Bronchial epithelial cell (primary cell): Measurements from ENCODE around the gene FNIP1. TPM values are rescaled to one million over a fixed set of nuclear protein-coding genes. Genes with fewer than 3 reads are reported as not detected.

Source experiments
- DNase-seq: peaks from one replicate; pipeline ENCODE4 v3.0.0-alpha.2; 2010; ENCODE audit warnings: low read depth
- FAIRE-seq: peaks from 2 replicates; lab custom pipeline; 2011; peaks lifted over from hg19 to GRCh38; lab: Jason Lieb, UNC
- H3K27me3 ChIP-seq: 2 replicates; pipeline ENCODE4 v1.5.1; 2011; ENCODE audit warnings: low read length; ENCODE audit not compliant: control insufficient read depth, insufficient read depth
- H3K36me3 ChIP-seq: 2 replicates; pipeline ENCODE4 v1.5.1; 2011; ENCODE audit warnings: low read length; ENCODE audit not compliant: control insufficient read depth, insufficient read depth
- H3K4me3 ChIP-seq: 2 replicates; pipeline ENCODE4 v1.5.1; 2011; ENCODE audit warnings: mild to moderate bottlenecking, low read depth, low read length, control low read depth
- total RNA-seq: library from RNA; depleted of rRNA; stranded (reverse); fragments of >200 nt; gene quantifications from 2 replicates; pipeline ENCODE4 v1.2.1, GENCODE V29; 2014
- TF ChIP-seq, protein P1 (sequence below): IDR thresholded peaks from 2 replicates; pipeline ENCODE4 v1.5.1; 2011; ENCODE audit warnings: mild to moderate bottlenecking, moderate library complexity, low read length, control low read depth, inconsistent platforms; ENCODE audit not compliant: insufficient read depth, severe bottlenecking

FNIP1 gene
- total RNA-seq, 1 donor from 2014 or later, result 45.0 TPM

DNA sequence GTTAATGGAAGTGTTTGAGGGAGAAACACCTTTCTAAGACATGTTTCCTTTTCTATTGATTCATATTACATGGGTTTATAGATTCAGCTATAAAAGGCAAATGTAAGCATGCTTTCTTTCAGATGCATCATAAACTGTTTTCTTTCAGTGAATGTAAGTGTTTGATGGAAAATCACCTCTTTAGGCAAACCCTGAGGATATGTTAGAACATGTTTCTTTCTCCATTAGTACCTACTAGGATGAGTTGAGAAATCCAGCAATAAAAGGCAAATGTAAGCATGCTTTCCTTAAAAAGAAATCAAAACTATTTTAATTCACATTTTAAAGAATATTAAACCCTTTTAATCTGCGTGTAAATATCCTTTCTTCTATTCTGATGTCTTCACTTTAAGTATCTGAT, 31.6 kb downstream of the FNIP1 start:
- Histone ChIP-seq H3K36me3 (peaks cover 2% of the 10 kb centered on the region), H3K4me3 (no peak overlapping the region), H3K27me3 (no peaks in the 10 kb centered on the region)
- DNase-seq, result peak; percentile 61
- TF ChIP-seq, protein P1, sequence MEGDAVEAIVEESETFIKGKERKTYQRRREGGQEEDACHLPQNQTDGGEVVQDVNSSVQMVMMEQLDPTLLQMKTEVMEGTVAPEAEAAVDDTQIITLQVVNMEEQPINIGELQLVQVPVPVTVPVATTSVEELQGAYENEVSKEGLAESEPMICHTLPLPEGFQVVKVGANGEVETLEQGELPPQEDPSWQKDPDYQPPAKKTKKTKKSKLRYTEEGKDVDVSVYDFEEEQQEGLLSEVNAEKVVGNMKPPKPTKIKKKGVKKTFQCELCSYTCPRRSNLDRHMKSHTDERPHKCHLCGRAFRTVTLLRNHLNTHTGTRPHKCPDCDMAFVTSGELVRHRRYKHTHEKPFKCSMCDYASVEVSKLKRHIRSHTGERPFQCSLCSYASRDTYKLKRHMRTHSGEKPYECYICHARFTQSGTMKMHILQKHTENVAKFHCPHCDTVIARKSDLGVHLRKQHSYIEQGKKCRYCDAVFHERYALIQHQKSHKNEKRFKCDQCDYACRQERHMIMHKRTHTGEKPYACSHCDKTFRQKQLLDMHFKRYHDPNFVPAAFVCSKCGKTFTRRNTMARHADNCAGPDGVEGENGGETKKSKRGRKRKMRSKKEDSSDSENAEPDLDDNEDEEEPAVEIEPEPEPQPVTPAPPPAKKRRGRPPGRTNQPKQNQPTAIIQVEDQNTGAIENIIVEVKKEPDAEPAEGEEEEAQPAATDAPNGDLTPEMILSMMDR, result no peak
- no peak for FAIRE-seq

DNA sequence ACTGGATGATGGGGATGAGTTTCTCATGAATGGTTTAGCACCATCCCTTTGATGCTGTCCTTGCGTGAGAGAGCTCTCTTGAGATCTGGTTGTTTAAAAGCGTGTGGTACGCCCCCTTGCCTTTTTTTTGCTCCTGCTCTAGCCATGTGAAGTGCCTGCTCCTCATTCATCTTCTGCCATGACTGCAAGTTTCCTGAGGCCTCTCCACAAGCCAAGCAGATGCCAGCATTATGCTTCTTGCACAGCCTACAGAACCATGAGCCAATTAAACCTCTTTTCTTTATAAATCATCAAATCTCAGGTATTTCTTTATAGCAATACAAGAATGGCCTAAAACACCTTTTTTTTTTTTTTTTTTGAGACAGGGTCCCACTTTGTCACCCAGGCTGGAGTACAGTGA, 32.8 kb downstream of the FNIP1 start:
- FAIRE-seq (no peak), DNase-seq (no peak)
- Histone ChIP-seq H3K4me3 (no peak overlapping the region), H3K36me3 (peaks cover 2% of the 10 kb centered on the region), H3K27me3 (no peaks in the 10 kb centered on the region)
- TF ChIP-seq, protein P1, result no peak

DNA sequence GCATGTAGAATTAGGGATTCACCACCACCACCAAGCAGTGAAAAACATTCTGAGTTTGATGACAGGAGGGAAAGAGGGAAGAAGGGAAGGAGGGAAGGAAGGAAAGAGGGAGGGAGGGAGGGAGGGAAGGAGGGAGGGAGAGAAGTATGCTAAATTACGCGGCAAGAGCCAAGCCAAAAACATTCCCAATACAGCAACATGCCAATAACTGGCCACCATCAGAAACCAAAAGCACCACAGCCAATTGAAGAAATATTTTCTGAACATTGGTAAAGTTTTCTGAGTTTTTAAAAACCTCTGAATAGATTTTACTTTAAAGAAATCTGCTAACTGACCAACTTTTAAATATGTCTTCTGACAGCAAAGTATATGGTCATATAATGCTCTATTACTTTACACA, 36.0 kb downstream of the FNIP1 start:
- DNase-seq (no peak), FAIRE-seq (no peak)
- TF ChIP-seq, protein P1, result no peak
- no peaks in the 10 kb centered on the region for H3K27me3 ChIP-seq
- H3K36me3 ChIP-seq, result peaks cover 2% of the 10 kb centered on the region
- H3K4me3 ChIP-seq, result no peak overlapping the region

DNA sequence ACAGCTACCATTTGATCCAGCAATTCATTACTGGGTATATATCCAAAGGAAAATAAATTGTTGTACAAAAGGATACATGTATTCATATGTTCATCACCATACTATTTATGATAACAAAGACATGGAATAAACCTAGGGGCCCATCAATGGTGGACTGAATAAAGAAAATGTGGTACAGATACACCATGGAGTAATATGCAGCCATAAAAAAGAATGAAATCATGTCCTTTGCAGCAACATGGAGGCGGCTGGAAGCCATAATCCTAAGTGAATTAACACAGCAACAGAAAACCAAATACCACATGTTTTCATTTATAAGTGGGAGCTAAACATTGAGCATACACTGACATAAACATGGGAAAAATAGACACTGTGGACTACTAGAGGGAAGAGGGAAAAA, 37.1 kb downstream of the FNIP1 start:
- Histone ChIP-seq H3K36me3 (no peaks in the 10 kb centered on the region), H3K27me3 (no peaks in the 10 kb centered on the region), H3K4me3 (no peak overlapping the region)
- FAIRE-seq (no peak), DNase-seq (no peak)
- TF ChIP-seq, protein P1, result no peak

DNA sequence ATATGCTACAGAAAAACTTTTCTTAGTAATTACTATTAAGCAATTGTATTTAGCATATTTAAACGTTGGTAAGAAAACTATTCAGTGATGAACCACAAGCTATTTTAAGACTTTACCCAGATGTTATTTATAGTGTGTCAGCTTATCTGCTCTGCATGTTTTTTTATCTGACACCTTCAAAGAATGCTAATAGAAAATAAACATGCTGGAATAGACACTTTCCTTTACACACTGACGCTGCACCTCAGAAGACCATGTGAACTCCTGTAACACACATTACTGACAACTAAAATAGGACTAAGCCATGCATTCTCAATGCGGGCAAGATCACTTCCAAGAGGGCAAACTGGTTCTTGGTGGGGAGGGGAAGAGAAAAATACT, 38.3 kb downstream of the FNIP1 start:
- DNase-seq (no peak), FAIRE-seq (no peak)
- TF ChIP-seq, protein P1, result no peak
- Histone ChIP-seq H3K4me3 (no peak overlapping the region), H3K27me3 (no peaks in the 10 kb centered on the region), H3K36me3 (no peaks in the 10 kb centered on the region)

DNA sequence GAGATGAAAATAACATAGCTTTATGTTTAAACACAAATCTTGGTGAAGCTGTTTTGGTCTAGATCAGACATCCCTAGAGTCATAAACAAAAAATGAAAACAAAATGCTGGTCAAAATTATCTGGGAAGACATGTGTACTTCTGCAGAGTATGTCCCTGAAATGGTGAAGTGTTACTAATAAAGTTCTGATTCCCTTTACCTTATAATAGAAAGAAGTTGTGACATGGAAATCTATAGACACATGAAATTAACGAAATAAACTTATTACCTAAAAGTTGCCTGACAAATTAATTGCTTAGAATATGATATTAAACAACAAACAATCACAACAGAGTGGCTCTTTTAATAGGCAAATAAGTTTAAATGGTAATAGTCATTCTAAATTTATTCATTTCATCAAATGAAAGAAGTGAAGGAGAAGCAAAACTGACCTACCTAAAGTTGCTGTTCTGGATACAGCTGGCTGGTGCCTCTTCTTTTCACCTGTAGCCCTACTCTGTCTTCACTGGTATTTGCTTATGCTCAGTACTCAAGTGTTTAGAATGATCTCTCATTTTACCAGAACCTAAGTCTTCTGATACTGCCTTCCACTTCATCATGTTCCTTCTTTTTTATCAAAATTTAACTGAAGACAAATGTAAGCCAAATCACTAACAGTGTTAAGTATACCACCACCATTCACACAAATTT, 38.8 kb downstream of the FNIP1 start:
- H3K36me3 ChIP-seq, result no peaks in the 10 kb centered on the region
- no peaks in the 10 kb centered on the region for H3K27me3 ChIP-seq
- TF ChIP-seq, protein P1, result no peak
- FAIRE-seq (no peak), DNase-seq (no peak)
- H3K4me3 ChIP-seq, result no peak overlapping the region
